GM10847 (cell line): ENCODE data around the gene TGFBR3.

Experiments used
- POLR2A ChIP-seq: IDR thresholded peaks from 2 replicates; pipeline ENCODE4 v1.6.1; 2011; ENCODE audit not compliant: insufficient read length; ENCODE audit errors: extremely low read depth

TGFBR3 gene

DNA sequence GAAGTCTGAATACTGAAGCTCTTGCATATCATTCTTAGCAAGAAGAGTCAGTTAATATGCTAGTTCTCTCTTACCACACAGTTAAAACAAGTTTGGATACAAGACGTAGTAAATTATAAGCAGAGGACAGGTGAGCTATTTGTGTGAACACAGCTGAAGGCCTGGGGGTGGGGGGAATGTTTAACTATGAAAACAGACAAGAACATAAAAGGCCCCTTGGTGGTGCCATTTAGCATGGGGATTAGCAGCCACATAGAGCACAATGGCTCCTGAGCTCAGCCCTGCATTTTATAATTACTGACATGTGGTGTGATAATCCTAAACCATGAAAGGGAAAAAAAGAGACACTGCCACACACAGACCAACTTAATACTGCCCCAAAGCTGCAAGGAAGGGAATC is 94.8 kb downstream of the TGFBR3 start:
- TF ChIP-seq POLR2A: no peak

- no peak for TF ChIP-seq POLR2A
Observed at GRCh38 chr1:91790392-91790791, 95.6 kb downstream of the TGFBR3 start.

GRCh38 chr1:91789273-91789997 is 96.5 kb downstream of the TGFBR3 start:
- TF ChIP-seq POLR2A: no peak

- no peak for TF ChIP-seq POLR2A
Observed at GRCh38 chr1:91787919-91788318, 98.0 kb downstream of the TGFBR3 start.

- no peak for TF ChIP-seq POLR2A
Observed at GRCh38 chr1:91784616-91785015, 101.3 kb downstream of the TGFBR3 start.

- TF ChIP-seq POLR2A: no peak
Observed at GRCh38 chr1:91784191-91784590, 101.8 kb downstream of the TGFBR3 start.

- TF ChIP-seq POLR2A: no peak
Observed at GRCh38 chr1:91783423-91784170, 102.4 kb downstream of the TGFBR3 start.

GRCh38 chr1:91781901-91782622 is 103.9 kb downstream of the TGFBR3 start:
- no peak for TF ChIP-seq POLR2A

GRCh38 chr1:91781371-91781825 is 104.6 kb downstream of the TGFBR3 start:
- TF ChIP-seq POLR2A: no peak

- no peak for TF ChIP-seq POLR2A
Observed at GRCh38 chr1:91779548-91780021, 106.4 kb downstream of the TGFBR3 start.

DNA sequence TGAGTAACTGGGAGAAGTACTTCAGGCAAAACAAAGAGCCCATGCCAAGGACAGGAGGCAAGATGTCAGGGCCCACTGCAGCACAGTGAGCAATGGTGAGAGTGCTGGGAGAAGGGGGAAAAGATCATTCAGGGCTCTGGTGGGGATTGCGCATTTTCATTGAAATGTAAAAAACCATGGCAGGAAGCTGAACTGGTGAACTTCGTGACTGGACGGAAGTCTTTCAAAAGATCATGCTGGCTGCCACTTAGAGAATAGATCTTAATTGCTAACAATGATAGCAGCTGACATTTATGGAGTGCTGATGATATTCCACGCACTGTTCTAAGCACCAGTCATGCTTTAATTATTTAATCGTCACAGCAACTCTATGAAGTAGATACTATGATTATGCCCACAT is 107.0 kb downstream of the TGFBR3 start:
- TF ChIP-seq POLR2A: no peak

GRCh38 chr1:91777630-91778300 is 108.2 kb downstream of the TGFBR3 start:
- TF ChIP-seq POLR2A: no peak

- TF ChIP-seq POLR2A: no peak
Observed at GRCh38 chr1:91777196-91777595, 108.8 kb downstream of the TGFBR3 start.

DNA sequence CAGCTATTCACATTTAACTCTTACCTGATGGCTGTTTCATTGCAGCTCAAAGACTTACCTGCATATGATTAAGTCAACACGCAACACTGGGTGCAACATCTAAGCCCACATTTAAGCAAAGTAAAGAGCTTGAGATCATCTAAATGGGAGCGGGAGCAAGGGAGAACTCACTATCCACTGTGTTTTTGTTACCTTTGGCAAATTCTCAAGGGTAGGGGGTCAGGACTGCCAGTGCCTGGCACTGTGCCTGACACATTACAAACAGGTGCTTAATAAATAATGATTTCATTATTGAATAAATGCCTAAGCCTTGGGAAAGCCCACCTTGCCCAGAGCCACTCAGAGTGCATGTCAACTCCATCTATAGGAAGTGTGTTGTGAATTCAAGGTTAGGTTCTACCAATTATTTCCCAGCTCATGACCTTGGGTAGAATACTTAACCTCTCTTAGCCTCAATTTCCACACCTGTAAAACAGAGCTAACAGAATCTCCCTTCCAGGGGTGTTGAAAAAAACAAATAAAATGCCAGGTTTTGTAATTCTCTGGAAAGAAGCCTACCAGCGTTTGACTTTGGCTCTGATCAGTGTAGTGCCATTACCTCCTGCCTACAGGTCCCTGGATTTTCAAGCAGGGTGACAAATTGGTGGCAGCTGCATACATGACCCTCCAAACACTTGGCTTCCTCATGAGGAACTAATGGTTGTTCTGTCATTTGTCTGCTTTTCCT is 109.7 kb downstream of the TGFBR3 start:
- no peak for TF ChIP-seq POLR2A

DNA sequence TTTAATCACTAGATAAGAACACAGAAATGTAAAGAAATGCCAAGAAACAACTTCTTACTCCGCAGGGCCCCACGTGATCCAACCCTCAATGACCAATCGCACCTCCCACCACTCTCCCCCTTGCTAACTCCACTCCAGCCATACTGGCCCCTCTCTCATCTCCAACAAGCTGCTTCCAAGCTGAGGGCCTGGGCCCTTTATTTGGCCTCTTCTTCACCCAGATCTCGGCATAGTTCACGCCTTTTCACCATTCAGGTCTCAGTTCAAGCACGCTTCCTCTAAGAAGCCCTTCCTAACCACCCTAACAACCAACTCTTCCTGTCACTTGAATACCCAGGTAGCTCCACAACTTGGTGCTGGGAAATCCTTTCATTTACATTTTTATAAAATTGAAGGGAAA is 110.7 kb downstream of the TGFBR3 start:
- TF ChIP-seq POLR2A: no peak
